Measurements from ENCODE around the gene TMEM176B.
"Not testable (repeated sequence)": the region's sequence is repeated elsewhere in the genome, so short reads cannot be mapped to it uniquely, and the experiment has no call there.

The TMEM176B gene

GRCh38 chr7:150823043-150823442, 22.9 kb upstream of the TMEM176B start:
- DNase-seq (ENCODE audit: low read depth in 3 of 3, low spot score in 1 of 3): no peak

- DNase-seq (ENCODE audit: low read depth in 3 of 3, low spot score in 1 of 3): no peak
These were observed 20.5 kb upstream of the TMEM176B start for GRCh38 chr7:150820578-150821198.

GRCh38 chr7:150820148-150820547, 20.0 kb upstream of the TMEM176B start:
- no peak for DNase-seq (ENCODE audit: low read depth in 3 of 3, low spot score in 1 of 3)

- DNase-seq (ENCODE audit: low read depth in 3 of 3, low spot score in 1 of 3): no peak
These were observed 18.8 kb upstream of the TMEM176B start for GRCh38 chr7:150818971-150819370.

- no peak for DNase-seq (ENCODE audit: low read depth in 3 of 3, low spot score in 1 of 3)
These were observed 14.3 kb upstream of the TMEM176B start for GRCh38 chr7:150814328-150815001.

GRCh38 chr7:150807616-150808438, 7.7 kb upstream of the TMEM176B start:
- DNase-seq (ENCODE audit: low read depth in 3 of 3, low spot score in 1 of 3): not testable (repeated sequence)

GRCh38 chr7:150806863-150807262, 6.7 kb upstream of the TMEM176B start:
- no peak for DNase-seq (ENCODE audit: low read depth in 3 of 3, low spot score in 1 of 3)

GRCh38 chr7:150806454-150806853, 6.3 kb upstream of the TMEM176B start:
- no peak for DNase-seq (ENCODE audit: low read depth in 3 of 3, low spot score in 1 of 3)

- DNase-seq (ENCODE audit: low read depth in 3 of 3, low spot score in 1 of 3): no peak
These were observed 5.7 kb upstream of the TMEM176B start for GRCh38 chr7:150805864-150806263.

GRCh38 chr7:150804802-150805201, 4.6 kb upstream of the TMEM176B start:
- no peak for DNase-seq (ENCODE audit: low read depth in 3 of 3, low spot score in 1 of 3)

- DNase-seq (ENCODE audit: low read depth in 3 of 3, low spot score in 1 of 3): no peak
These were observed 3.1 kb upstream of the TMEM176B start for GRCh38 chr7:150803161-150803860.

GRCh38 chr7:150801946-150802771, 2.0 kb upstream of the TMEM176B start:
- no peak for DNase-seq (ENCODE audit: low read depth in 3 of 3, low spot score in 1 of 3)

- DNase-seq (ENCODE audit: low read depth in 3 of 3, low spot score in 1 of 3): no peak
These were observed 1.2 kb upstream of the TMEM176B start for GRCh38 chr7:150801242-150801945.

- no peak for DNase-seq (ENCODE audit: low read depth in 3 of 3, low spot score in 1 of 3)
These were observed 547 bp upstream of the TMEM176B start, which contains the start of gene TMEM176A for GRCh38 chr7:150800581-150801241. TSS of gene TMEM176A (plus strand) at chr7:150800769. CDS start at chr7:150801551, 782 bp downstream.

GRCh38 chr7:150799156-150799555, 1.0 kb downstream of the TMEM176B start:
- DNase-seq (ENCODE audit: low read depth in 3 of 3, low spot score in 1 of 3): no peak

- no peak for DNase-seq (ENCODE audit: low read depth in 3 of 3, low spot score in 1 of 3)
These were observed 2.5 kb downstream of the TMEM176B start for GRCh38 chr7:150797661-150798060.

GRCh38 chr7:150793569-150794238, 6.5 kb downstream of the TMEM176B start:
- no peak for DNase-seq (ENCODE audit: low read depth in 3 of 3, low spot score in 1 of 3)

- DNase-seq (ENCODE audit: low read depth in 3 of 3, low spot score in 1 of 3): no peak
These were observed 8.3 kb downstream of the TMEM176B start for GRCh38 chr7:150791746-150792452.
